ENCODE measurements around the gene ZNF529.
A peak's percentile ranks its signal among the peaks of the same experiment; 100 is the strongest.

GRCh38 chr19:36573020-36573894 lies at the start of gene ZNF529:
- TF ChIP-seq POLR2AphosphoS5 (IDR thresholded peaks at IDR 0.05; ENCODE audit: low read depth, low read length) (peak; percentile 98), CTCF (IDR thresholded peaks at IDR 0.05) (no peak)
- TF ChIP-seq, protein P1, sequence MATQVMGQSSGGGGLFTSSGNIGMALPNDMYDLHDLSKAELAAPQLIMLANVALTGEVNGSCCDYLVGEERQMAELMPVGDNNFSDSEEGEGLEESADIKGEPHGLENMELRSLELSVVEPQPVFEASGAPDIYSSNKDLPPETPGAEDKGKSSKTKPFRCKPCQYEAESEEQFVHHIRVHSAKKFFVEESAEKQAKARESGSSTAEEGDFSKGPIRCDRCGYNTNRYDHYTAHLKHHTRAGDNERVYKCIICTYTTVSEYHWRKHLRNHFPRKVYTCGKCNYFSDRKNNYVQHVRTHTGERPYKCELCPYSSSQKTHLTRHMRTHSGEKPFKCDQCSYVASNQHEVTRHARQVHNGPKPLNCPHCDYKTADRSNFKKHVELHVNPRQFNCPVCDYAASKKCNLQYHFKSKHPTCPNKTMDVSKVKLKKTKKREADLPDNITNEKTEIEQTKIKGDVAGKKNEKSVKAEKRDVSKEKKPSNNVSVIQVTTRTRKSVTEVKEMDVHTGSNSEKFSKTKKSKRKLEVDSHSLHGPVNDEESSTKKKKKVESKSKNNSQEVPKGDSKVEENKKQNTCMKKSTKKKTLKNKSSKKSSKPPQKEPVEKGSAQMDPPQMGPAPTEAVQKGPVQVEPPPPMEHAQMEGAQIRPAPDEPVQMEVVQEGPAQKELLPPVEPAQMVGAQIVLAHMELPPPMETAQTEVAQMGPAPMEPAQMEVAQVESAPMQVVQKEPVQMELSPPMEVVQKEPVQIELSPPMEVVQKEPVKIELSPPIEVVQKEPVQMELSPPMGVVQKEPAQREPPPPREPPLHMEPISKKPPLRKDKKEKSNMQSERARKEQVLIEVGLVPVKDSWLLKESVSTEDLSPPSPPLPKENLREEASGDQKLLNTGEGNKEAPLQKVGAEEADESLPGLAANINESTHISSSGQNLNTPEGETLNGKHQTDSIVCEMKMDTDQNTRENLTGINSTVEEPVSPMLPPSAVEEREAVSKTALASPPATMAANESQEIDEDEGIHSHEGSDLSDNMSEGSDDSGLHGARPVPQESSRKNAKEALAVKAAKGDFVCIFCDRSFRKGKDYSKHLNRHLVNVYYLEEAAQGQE (IDR thresholded peaks at IDR 0.05; ENCODE audit: insufficient read depth in 1 of 2, low read depth in 2 of 2, low read length in 1 of 2) = 0 out of 4 replicates have a peak, but pooled peaks of 1 of the 2 experiments have one; percentile 48

Data from Panc1 (cell line).